Body of pancreas (tissue), 4 donors: ENCODE data around the gene TASP1.

Experiments used
- POLR2A ChIP-seq, 3 donors: fragments of 450-650 bp; IDR thresholded peaks; one replicate each; pipeline ENCODE4 v1.6.1; 2016; ENCODE audit warnings: antibody characterized with exemption in 3 of 3, mild to moderate bottlenecking in 2 of 3
- TF ChIP-seq, protein P1 (sequence below), 7 experiments: fragments of 450-650 bp in 4 of 7; fragments of 200-600 bp in 3 of 7; sonication (generic) in 3 of 7; IDR thresholded peaks; one replicate each; pipeline ENCODE4 v1.5.1; 2016 to 2019; ENCODE audit warnings: antibody characterized with exemption in 7 of 7

DNA sequence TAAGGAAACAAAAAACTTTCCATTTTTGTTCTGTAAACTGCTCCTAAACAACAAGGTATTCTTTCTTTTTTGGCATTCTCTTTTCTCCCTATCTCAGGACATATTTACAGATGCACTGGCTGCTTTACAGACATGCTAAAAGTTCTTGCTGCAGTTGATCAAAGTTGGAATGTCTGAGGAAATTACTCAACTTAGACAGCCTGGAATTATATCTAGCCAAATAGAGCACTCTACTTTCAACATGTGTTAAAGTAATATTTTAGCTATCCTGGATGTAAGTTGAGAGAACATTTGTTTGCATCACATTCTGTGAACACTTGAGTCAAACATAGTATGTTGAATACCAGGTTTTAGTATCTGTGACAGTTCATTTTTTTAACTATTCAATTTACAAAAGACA, 24.8 kb downstream of the TASP1 start:
- TF ChIP-seq, protein P1, sequence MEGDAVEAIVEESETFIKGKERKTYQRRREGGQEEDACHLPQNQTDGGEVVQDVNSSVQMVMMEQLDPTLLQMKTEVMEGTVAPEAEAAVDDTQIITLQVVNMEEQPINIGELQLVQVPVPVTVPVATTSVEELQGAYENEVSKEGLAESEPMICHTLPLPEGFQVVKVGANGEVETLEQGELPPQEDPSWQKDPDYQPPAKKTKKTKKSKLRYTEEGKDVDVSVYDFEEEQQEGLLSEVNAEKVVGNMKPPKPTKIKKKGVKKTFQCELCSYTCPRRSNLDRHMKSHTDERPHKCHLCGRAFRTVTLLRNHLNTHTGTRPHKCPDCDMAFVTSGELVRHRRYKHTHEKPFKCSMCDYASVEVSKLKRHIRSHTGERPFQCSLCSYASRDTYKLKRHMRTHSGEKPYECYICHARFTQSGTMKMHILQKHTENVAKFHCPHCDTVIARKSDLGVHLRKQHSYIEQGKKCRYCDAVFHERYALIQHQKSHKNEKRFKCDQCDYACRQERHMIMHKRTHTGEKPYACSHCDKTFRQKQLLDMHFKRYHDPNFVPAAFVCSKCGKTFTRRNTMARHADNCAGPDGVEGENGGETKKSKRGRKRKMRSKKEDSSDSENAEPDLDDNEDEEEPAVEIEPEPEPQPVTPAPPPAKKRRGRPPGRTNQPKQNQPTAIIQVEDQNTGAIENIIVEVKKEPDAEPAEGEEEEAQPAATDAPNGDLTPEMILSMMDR (IDR thresholded peaks at IDR 0.05): no peak
- no peak for TF ChIP-seq POLR2A (IDR thresholded peaks at IDR 0.05)
